Body of pancreas (tissue), 4 donors: ENCODE results near the gene SYCE3.

Experiments
- POLR2A ChIP-seq, 3 donors: fragments of 450-650 bp; IDR thresholded peaks; one replicate each; pipeline ENCODE4 v1.6.1; 2016; ENCODE audit warnings: antibody characterized with exemption in 3 of 3, mild to moderate bottlenecking in 2 of 3
- TF ChIP-seq, protein P1 (sequence below), 7 experiments: fragments of 450-650 bp in 4 of 7; fragments of 200-600 bp in 3 of 7; sonication (generic) in 3 of 7; IDR thresholded peaks; one replicate each; pipeline ENCODE4 v1.5.1; 2016 to 2019; ENCODE audit warnings: antibody characterized with exemption in 7 of 7

DNA sequence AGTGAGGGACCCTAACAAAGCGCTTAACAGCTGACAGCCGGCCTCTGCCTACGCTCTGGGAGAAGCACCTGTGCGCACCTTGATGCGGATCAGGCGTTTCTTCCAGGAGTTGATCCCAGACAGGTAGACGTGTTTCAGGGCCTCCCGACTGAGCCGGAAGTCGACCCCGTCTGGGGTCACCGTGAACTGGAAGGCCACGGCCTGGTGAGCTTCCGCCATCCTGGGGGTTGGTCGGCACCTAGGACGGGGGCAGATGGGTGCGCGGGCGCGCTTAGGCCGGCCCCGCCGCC is 14.9 kb upstream of the SYCE3 start:
- no peak for TF ChIP-seq POLR2A (IDR thresholded peaks at IDR 0.05)
- TF ChIP-seq, protein P1, sequence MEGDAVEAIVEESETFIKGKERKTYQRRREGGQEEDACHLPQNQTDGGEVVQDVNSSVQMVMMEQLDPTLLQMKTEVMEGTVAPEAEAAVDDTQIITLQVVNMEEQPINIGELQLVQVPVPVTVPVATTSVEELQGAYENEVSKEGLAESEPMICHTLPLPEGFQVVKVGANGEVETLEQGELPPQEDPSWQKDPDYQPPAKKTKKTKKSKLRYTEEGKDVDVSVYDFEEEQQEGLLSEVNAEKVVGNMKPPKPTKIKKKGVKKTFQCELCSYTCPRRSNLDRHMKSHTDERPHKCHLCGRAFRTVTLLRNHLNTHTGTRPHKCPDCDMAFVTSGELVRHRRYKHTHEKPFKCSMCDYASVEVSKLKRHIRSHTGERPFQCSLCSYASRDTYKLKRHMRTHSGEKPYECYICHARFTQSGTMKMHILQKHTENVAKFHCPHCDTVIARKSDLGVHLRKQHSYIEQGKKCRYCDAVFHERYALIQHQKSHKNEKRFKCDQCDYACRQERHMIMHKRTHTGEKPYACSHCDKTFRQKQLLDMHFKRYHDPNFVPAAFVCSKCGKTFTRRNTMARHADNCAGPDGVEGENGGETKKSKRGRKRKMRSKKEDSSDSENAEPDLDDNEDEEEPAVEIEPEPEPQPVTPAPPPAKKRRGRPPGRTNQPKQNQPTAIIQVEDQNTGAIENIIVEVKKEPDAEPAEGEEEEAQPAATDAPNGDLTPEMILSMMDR (IDR thresholded peaks at IDR 0.05) = no peak
